Choroid plexus epithelial cell (primary cell): Measurements from ENCODE around the gene PELO.

ENCODE experiments used
- DNase-seq: peaks from one replicate; pipeline ENCODE4 v3.0.0-alpha.2; 2010; ENCODE audit warnings: low read depth
- H3K4me3 ChIP-seq: 2 replicates; pipeline ENCODE4 v1.5.1; 2011; ENCODE audit warnings: low read depth, mild to moderate bottlenecking, control low read depth, low read length, moderate library complexity
- TF ChIP-seq, protein P1 (sequence below): conservative IDR thresholded peaks from 2 replicates; pipeline ENCODE4 v1.5.1; 2011; ENCODE audit warnings: low read depth, mild to moderate bottlenecking, control low read depth, inconsistent platforms, low read length, moderate library complexity

PELO gene

DNA sequence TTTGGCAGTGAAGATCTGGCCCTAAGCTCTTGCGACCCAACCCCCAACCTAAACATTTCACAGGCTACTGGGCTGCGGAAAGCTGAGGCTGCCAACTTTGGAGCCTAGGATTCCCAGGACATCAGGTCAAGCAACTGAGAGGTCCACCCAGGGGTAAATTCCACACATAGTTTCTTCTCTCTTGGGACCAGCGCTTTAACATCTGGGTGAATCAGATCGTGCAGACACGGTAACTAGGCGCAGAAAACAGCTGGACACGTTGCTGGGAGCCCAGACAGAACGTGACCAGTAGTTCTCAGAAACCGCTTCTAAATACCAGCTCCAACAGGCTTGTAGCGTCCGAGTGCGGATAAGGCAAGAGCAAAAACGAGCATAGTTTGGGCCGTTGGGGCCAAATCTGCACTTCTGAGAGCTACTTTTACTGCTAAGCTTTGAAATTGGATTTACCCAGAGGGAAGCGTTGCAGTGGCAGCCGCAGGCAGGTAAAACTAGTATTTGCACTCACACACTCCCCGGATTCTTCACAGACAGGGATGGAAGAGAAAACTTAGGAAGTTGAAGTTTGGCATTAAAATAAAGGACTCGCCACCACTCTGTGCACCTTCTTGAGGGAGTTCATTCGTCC is 11.8 kb downstream of the PELO start:
- peak; percentile 98 for DNase-seq
- TF ChIP-seq, protein P1, sequence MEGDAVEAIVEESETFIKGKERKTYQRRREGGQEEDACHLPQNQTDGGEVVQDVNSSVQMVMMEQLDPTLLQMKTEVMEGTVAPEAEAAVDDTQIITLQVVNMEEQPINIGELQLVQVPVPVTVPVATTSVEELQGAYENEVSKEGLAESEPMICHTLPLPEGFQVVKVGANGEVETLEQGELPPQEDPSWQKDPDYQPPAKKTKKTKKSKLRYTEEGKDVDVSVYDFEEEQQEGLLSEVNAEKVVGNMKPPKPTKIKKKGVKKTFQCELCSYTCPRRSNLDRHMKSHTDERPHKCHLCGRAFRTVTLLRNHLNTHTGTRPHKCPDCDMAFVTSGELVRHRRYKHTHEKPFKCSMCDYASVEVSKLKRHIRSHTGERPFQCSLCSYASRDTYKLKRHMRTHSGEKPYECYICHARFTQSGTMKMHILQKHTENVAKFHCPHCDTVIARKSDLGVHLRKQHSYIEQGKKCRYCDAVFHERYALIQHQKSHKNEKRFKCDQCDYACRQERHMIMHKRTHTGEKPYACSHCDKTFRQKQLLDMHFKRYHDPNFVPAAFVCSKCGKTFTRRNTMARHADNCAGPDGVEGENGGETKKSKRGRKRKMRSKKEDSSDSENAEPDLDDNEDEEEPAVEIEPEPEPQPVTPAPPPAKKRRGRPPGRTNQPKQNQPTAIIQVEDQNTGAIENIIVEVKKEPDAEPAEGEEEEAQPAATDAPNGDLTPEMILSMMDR: no peak
- H3K4me3 ChIP-seq: peak overlapping the region; percentile 75

DNA sequence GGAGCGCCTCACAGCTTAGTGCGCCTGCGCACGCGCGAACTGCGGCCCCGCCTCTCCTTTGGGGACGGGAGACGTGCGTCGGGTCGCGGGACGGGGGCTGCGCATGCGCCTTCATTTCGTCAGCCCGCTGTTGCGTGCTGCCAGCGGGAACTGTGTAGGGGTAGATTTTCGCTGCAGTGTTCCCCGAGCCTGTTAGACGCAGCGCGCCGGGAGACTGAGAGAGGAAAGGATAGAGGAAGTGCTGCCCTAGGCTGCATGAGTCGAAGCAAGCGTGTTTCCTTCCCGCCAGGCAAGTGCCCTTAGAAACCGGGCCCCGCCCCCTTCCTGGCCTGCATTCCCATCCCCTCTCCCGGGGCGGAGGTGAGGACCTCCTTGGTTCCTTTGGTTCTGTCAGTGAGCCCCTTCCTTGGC is 12.3 kb downstream of the PELO start:
- TF ChIP-seq, protein P1: no peak
- peak; percentile 97 for DNase-seq
- H3K4me3 ChIP-seq: peak overlapping the region; percentile 75

DNA sequence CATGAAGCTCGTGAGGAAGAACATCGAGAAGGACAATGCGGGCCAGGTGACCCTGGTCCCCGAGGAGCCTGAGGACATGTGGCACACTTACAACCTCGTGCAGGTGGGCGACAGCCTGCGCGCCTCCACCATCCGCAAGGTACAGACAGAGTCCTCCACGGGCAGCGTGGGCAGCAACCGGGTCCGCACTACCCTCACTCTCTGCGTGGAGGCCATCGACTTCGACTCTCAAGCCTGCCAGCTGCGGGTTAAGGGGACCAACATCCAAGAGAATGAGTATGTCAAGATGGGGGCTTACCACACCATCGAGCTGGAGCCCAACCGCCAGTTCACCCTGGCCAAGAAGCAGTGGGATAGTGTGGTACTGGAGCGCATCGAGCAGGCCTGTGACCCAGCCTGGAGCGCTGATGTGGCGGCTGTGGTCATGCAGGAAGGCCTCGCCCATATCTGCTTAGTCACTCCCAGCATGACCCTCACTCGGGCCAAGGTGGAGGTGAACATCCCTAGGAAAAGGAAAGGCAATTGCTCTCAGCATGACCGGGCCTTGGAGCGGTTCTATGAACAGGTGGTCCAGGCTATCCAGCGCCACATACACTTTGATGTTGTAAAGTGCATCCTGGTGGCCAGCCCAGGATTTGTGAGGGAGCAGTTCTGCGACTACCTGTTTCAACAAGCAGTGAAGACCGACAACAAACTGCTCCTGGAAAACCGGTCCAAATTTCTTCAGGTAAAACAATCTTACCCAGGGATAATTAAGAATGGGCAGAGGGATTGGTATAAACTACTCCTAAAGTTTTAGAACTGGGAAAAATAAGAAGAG is 12.9 kb downstream of the PELO start:
- TF ChIP-seq, protein P1: peak; percentile 39
- H3K4me3 ChIP-seq: peak overlapping the region; percentile 75
- peak; percentile 84 for DNase-seq

DNA sequence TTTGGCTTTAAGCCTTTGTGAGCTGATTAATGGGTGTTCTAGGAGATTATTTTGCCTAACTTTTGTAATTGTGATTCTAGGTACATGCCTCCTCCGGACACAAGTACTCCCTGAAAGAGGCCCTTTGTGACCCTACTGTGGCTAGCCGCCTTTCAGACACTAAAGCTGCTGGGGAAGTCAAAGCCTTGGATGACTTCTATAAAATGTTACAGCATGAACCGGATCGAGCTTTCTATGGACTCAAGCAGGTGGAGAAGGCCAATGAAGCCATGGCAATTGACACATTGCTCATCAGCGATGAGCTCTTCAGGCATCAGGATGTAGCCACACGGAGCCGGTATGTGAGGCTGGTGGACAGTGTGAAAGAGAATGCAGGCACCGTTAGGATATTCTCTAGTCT is 13.6 kb downstream of the PELO start:
- H3K4me3 ChIP-seq: peak overlapping the region; percentile 75
- TF ChIP-seq, protein P1: no peak
- DNase-seq: peak; percentile 54

DNA sequence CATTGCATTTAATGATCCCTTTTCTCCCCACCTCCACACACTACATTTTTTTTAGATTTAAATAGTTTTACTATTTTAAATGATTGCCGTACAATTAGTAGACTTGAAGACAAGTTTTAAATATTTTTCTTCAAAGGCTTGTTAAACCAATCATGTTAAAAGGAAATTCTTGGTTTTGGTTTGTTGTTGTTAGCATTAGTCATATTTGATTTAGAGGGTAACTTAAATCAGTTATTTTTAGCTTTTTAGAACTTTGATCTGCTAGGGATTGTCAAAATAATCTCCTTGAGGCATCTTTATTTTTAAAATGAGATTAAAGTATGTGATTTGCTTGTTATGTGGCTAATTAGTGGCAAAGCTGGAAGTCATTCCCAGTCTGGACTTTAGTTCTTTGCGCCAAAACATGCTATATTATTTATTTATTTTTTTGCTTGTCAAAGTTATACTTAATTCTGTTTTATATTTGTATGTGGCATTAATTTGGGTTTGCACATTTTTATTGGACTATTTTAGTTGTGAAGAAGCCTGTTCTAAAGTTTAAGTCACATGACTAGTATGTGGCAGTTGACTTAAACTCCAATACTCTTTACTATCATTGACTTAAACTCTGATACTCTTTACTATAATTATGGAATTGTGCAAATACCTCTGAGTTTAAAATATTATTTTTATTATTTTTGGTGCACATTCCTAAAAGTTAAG is 14.7 kb downstream of the PELO start:
- no peak for DNase-seq
- H3K4me3 ChIP-seq: peak overlapping the region; percentile 75

DNA sequence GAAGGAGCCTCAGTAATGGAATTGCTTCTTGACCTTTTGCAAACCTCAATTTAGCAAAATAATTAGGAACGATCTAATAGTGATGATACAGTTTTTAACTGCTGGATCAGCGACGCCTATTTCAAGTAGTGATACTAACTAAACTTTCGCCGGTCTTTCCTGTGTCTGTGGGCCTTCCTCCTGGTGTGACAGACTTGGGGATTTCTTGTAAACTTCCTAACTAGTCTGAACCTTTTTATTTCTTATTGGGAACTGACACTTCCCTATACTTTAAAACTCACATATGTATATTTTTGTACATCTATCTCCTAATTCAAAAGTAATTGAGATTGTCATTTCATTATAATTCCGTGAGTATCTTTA is 15.2 kb downstream of the PELO start:
- TF ChIP-seq, protein P1: no peak
- peak overlapping the region; percentile 75 for H3K4me3 ChIP-seq
- DNase-seq: no peak

More for the DNA sequence above, 14.7 kb downstream of the PELO start:
- TF ChIP-seq, protein P1: no peak
